CD4-positive, alpha-beta T cell treated with Interferon gamma for 1 hour (primary cell): Measurements from ENCODE around the gene EN2.

Experiments used
- DNase-seq: peaks from one replicate; pipeline ENCODE4 v3.0.0-alpha.2; 2020

The EN2 gene

GRCh38 chr7:155458111-155458877, at the start of gene EN2:
Gene EN2, plus strand, starts transcription at chr7:155458129. Its CDS starts 249 bp downstream, at chr7:155458378.
- no peak for DNase-seq

GRCh38 chr7:155408651-155409586, 49.0 kb upstream of the EN2 start:
- DNase-seq = no peak

DNA sequence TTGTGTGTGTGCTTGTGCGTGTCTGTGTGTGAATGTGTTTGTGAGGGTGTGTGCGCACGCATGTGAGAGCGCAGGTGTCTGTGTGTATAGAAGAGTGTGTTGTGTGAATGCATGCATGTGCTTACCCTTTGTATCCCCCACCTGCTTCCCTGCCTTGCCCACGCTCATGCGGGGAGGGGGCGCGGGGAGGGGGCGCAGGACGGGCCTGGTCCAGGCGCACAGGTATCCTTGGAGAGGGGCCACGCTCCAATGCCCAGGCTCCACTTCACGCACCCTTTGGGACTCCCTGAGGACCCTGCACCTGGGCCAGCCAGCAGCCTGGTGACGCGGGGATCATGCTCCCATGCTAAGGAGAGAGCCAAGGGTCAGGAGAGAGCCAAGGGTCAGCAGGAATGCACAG, 47.9 kb upstream of the EN2 start:
- no peak for DNase-seq

DNA sequence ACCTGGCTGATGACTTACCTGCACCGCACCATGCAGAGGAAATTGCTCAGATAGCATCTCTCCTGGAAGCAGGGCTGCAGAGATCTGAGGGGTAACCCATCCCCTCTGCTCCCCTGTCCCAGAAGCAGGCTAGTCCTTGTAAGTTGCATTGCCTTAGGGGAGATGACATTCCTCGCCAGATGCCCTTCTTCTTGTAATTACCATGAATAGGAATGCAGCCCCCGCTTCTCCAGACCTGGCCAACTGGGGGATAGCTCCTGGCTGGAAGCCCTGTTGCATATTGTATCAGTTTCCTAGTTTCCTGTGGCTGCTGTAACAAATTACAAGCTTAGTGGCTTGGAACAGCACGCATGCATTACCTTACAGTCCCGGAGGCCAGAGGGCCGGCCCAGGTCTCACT, 47.5 kb upstream of the EN2 start:
- no peak for DNase-seq

GRCh38 chr7:155411718-155412415, 46.1 kb upstream of the EN2 start:
- no peak for DNase-seq

- peak; percentile 14 for DNase-seq
Observed at GRCh38 chr7:155412416-155413253, 45.3 kb upstream of the EN2 start.

DNA sequence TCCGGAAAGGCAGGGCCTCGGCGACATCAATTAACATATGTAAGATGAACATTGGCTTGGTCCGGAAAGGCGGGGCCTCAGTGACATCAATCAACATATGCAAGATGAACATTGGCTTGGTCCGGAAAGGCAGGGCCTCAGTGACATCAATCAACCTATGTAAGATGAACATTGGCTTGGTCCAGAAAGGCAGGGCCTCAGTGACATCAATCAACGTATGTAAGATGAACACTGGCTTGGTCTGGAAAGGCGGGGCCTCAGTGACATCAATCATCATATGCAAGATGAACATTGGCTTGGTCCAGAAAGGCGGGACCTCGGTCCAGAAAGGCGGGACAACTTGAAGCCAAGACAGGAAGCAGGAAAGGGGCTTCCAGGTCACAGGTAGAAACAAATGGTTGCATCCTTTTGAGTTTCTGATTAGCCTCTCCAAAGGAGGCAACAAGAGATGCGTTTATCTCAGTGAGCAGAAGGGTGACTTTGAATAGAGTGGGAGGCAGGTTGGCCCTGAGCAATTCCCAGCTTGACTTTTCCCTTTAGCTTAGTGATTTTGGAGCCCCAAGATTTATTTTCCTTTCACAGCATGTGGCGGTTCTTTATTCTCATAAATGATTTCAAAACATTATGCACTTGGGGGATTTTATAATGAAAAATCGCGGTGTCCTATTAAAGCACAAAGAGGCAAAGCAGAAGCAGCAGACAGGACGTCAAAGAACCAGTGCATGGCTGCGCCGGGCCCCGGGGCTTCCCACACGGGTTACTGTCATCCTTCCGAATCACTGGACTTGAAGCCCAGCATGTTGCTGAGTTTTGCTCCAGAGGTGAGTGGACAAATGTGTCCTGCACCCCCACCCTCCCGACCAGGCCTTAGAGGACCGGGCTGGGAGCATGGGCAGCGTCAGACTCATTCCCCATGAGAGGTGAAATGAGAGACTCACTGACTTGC, 43.1 kb upstream of the EN2 start:
- no peak for DNase-seq

DNA sequence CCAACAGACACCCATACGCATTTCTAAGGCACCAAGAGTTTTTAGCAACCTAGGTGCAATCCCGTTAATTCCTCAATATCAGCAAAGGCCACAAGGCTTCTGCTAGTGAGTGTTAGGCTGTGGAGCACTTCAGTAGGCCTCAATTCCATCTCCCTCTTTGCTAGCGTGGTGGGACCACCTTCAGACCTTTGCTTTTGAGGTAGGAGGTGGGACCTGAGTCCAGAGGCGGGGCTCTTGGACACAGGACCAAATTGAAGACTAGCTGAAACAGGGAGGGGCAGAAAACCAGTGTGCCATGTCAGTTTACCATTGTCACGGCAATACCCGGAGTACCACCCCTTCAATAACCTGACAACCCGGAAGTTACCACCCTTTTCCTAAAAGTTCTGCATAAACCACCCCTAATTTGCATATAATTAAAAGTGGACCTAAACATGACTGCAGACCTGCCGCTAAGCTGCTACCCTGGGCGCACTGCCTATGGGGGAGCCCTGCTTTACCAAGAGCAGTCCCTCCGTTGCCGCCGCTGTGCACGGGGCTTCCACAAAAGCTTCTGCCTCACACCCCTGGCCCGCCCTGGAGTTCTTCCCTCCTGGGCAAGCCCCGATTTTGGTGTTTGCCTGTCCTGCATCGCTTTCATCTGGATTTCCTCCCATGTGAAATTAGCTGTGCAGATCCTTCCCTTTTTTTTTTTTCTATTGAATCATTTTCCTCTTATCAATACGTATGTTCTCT, 41.1 kb upstream of the EN2 start:
- no peak for DNase-seq

- DNase-seq = no peak
Observed at GRCh38 chr7:155418304-155418703, 39.6 kb upstream of the EN2 start.

GRCh38 chr7:155418941-155419755, 38.8 kb upstream of the EN2 start:
- no peak for DNase-seq

DNA sequence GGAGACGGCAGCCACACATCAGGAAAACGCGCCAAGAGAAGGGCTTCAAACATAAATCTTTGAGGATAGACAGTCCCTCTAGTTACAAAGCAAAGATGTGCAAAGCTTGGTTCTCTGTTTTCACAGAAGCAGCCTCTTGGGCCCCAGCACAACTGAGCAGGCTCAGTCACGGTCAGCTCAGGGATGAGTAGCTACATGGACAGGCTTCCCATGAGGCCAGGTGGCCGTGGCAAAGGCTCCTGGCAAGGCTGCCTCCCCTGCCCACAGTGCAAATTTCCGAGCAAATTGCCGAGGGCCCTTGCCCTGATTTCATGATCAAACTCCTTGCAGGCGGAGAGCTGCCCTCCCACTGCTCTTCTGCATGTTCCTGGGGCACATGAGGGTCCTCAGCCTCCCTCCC, 37.8 kb upstream of the EN2 start:
- DNase-seq = no peak

DNA sequence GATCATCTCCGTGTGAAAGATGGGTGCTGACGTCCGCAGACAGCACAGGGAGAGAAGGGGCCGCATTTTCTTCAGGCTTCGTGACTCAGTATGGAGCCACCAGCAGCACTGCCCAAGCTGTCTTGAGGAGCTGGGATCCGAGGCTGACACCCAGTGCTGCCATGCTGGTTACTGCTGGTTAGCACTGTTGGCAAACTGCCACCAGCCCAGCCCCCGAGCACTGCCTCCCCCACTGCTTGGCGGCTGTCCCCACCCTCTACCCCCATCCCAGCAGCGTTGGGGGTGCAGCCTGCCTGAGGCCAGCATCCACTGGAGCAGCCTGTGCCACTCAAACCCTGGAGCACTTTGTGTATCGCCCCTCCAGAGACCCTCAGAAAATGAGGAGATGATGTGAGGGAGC, 35.8 kb upstream of the EN2 start:
- no peak for DNase-seq

DNA sequence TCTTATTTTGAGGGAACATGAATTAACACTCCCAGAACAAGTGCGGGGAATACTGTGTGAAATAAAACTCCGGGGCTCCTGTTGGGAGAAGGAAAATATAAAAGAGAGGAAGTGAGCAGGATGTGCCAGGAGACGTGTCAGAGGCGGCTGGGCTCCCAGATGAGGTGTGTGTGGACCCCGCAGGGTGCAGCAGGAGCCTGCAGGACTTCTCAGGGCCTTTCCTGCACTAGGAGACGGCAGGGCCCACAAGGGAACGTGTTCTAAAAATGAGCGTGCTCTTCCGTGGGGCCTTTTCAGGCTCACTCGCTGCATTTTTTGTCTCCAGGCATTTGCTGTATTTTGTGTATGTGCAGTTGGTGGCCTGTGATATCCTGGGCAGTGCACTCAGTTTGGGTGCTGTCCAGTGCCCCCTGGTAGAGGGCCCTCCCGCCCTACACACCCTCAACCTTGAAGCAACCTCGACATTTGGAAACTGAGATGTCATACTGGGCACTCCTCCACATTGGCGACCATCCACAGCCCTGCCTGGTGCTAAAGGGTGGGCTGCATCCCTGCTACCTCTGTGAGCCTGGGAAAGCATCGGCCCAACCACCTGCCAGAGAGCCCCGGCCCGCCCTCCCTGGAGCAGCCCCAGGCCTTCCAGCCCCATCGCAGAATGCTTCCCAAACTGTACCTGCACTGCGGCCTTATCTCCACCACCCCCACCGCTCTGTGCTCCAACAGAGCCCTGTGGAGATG, 35.2 kb upstream of the EN2 start:
- DNase-seq = no peak

- DNase-seq = no peak
Observed at GRCh38 chr7:155423337-155424285, 34.3 kb upstream of the EN2 start.

DNA sequence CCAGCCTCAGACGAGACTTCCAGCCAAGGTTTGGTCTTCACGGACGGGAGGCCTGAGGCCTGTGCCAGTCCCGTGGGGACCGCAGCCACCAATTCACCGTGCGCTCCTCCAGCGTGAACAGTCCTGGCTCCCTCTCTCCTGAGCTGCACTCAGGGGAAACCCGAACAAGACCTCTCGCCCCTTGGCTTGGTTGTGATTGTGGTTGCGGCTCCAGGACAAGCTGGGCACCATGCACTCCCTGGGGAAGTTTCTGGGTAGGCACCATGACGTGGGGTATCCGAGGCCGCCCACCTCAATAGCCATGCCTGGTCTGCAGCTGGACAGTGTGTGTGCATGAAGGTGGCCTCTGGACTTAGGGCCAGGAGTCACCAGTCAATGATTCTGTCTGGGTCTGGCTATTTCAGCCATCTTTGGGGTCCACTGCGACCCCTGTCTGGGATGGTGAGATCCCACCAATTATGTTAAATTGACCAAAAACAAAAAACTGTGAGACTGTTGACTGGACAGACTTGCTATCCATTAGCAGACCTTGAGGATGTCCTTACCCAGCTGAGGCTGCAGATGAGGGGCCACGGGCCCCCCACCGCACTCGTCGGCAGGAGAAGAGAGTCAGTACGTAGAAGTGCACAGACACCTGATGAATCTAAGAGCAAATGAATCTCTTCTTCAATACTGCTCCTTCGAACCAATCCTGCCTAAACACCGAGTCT, 33.5 kb upstream of the EN2 start:
- DNase-seq = no peak

- DNase-seq = no peak
Observed at GRCh38 chr7:155425011-155425340, 33.0 kb upstream of the EN2 start.

DNA sequence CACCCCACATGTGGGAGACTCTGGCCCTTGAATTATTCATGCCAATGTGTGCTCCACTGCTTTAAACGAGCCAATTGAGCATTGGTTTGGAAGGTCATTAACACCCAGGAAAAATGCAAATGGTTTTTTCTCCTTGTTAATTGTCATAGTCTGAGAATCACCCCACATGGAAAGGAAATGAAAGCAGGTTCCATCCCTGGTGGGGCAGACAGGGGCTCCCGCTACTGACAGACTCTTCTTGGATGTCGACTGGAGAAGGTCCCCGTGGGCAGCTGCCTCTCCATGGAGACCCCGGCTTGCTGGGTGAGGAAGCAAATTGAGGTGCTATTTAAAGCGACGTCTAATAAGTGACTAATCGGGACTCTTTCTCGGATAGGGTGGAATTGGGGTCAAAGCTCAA, 32.0 kb upstream of the EN2 start:
- no peak for DNase-seq
